GM23248 (cell line): ENCODE data around the gene COL27A1.

Experiments used
- EZH2 ChIP-seq: fragments of 200-600 bp; sonication (generic); IDR thresholded peaks from 2 replicates; pipeline ENCODE4 v1.6.1; 2018; ENCODE audit warnings: antibody characterized with exemption, mild to moderate bottlenecking; ENCODE audit not compliant: insufficient read depth, poor library complexity, severe bottlenecking
- EZH2phosphoT487 ChIP-seq: fragments of 200-600 bp; sonication (generic); IDR thresholded peaks from 2 replicates; pipeline ENCODE4 v1.6.1; 2018; ENCODE audit warnings: antibody characterized with exemption, moderate library complexity, mild to moderate bottlenecking, low read depth; ENCODE audit not compliant: insufficient read depth

DNA sequence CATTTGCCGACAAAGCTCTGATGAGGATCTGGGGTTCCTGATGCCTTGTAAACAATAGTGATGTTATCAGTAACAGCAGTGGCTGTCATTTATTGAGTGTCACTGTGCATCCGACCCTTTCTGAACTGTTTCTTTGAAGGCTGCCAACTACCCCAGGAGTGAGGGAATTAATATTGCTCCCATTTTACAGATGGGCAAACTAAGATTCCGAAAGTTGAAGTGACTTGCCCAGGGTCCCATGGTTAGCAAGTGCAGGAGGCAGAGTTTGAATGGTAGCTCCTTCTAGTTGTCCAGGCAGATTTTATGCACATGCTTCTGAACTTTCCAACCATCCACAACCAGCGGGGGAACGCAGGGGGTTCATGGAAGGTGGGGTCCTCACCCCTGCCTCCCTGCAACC is 81.9 kb downstream of the COL27A1 start:
- TF ChIP-seq EZH2 (no peak), EZH2phosphoT487 (no peak)
